Left lung (tissue), 10 donors: ENCODE data around the gene KRTAP13-2. TPM values are rescaled to one million over a fixed set of nuclear protein-coding genes. Genes with fewer than 3 reads are reported as not detected.

ENCODE experiments used
- ATAC-seq: fragments of 200-7000 bp; cut with Tn5 transposase; one replicate; pipeline ENCODE4 v1.9.1; 2020; ENCODE audit warnings: moderate library complexity
- DNase-seq, 4 donors: peaks; one replicate each; pipeline ENCODE4 v3.0.0-alpha.2; 2013 to 2020
- H3K27ac ChIP-seq, 2 donors: fragments of 200-600 bp; sonication (generic) in 1 of 2; one replicate each; pipeline versions ENCODE4 v1.5.0 to v1.8.0; 2020 to 2021
- H3K27me3 ChIP-seq, 2 donors: fragments of 200-600 bp; sonication (generic) in 1 of 2; one replicate each; pipeline versions ENCODE4 v1.5.0 to v1.8.0; 2020 to 2021
- H3K36me3 ChIP-seq, 2 donors: fragments of 200-600 bp; sonication (generic) in 1 of 2; one replicate each; pipeline versions ENCODE4 v1.5.0 to v1.8.0; 2020 to 2021
- H3K4me1 ChIP-seq, 2 donors: fragments of 200-600 bp; one replicate each; pipeline ENCODE4 v1.8.0; 2021
- H3K4me3 ChIP-seq, 2 donors: fragments of 200-600 bp; sonication (generic) in 1 of 2; one replicate each; pipeline versions ENCODE4 v1.5.0 to v1.8.0; 2020 to 2021; ENCODE audit warnings: mild to moderate bottlenecking in 1 of 2
- H3K9me3 ChIP-seq, 2 donors: fragments of 200-600 bp; sonication (generic) in 1 of 2; one replicate each; pipeline versions ENCODE4 v1.5.0 to v1.8.0; 2020 to 2021
- CTCF ChIP-seq, 2 donors: fragments of 200-600 bp; sonication (generic) in 1 of 2; IDR thresholded peaks; one replicate each; pipeline versions ENCODE4 v1.5.0 to v1.8.0; 2021; ENCODE audit warnings: antibody characterized with exemption in 2 of 2
- intact Hi-C, 2 donors: fragments of 100-400 bp; cut with DNase I; formaldehyde crosslinking; loops; one replicate each; pipeline versions ENCODE4 v1.11.2 to v1.14.2; 2022
- polyA plus RNA-seq, 6 donors: library from polyadenylated mRNA; unstranded; fragments of 120-200 nt; gene quantifications; one replicate each; pipeline ENCODE4 v1.2.1, GENCODE V29; 2013; ENCODE audit not compliant: insufficient read length in 6 of 6
- total RNA-seq, 2 donors: library from RNA; stranded (reverse); fragmentation: NEBNext Ultra II Directional; extraction: Animal tissue kit (Norgen Biotek cat#: 25700); gene quantifications; one replicate each; pipeline ENCODE4 v1.2.1, GENCODE V29; 2021
- donor health status: DM: no; HTN: yes; CAD: no.
- donor health status: DM: no; HTN: no; CAD: no.

The KRTAP13-2 gene
- total and polyA plus RNA-seq, 8 donors: not detected

- Histone ChIP-seq H3K36me3 (no peaks in the 10 kb centered on the region), H3K27me3 (no peaks in the 10 kb centered on the region), H3K27ac (no peak within 1 kb of the TSS), H3K4me3 (no peak within 1 kb of the TSS), H3K4me1 (no peaks in the 10 kb centered on the region), H3K9me3 (peaks cover 0 to 10% of the 10 kb centered on the region in 2 donors)
- TF ChIP-seq CTCF (IDR thresholded peaks at IDR 0.05): no peak
- DNase-seq (no peak), ATAC-seq (no peak)
- intact Hi-C loops: no loop called here
These were observed 23.6 kb downstream of the KRTAP13-2 start, which contains the start of gene KRTAP23-1 for GRCh38 chr21:30348506-30348905. KRTAP23-1 (minus strand) TSS chr21:30348606; CDS start chr21:30348606, 0 bp downstream.

- DNase-seq (no peak), ATAC-seq (no peak)
- intact Hi-C loops: no loop called here
- Histone ChIP-seq H3K27ac (no peak overlapping the region), H3K9me3 (peaks cover 0 to 10% of the 10 kb centered on the region in 2 donors), H3K4me3 (no peak overlapping the region), H3K4me1 (no peaks in the 10 kb centered on the region), H3K36me3 (no peaks in the 10 kb centered on the region), H3K27me3 (no peaks in the 10 kb centered on the region)
- no peak for TF ChIP-seq CTCF (IDR thresholded peaks at IDR 0.05)
These were observed 27.1 kb downstream of the KRTAP13-2 start for GRCh38 chr21:30345014-30345413.

GRCh38 chr21:30340714-30341573 lies 31.1 kb downstream of the KRTAP13-2 start:
- DNase-seq (peak in 1 of 4 donors; percentile 33), ATAC-seq (peak; percentile 83)
- Histone ChIP-seq H3K9me3 (peaks cover 0 to 9% of the 10 kb centered on the region in 2 donors), H3K27me3 (no peaks in the 10 kb centered on the region), H3K36me3 (no peaks in the 10 kb centered on the region), H3K4me3 (no peak overlapping the region), H3K27ac (no peak overlapping the region), H3K4me1 (no peaks in the 10 kb centered on the region)
- peak; percentile 74 to 80 for TF ChIP-seq CTCF (IDR thresholded peaks at IDR 0.05)
- intact Hi-C loops: no loop called here

GRCh38 chr21:30338717-30339116 lies 33.4 kb downstream of the KRTAP13-2 start:
- no peaks in the 10 kb centered on the region for H3K9me3 ChIP-seq
- DNase-seq: no peak
- no peak for ATAC-seq
- H3K4me3 ChIP-seq: no peak overlapping the region
- H3K4me1 ChIP-seq: no peaks in the 10 kb centered on the region
- no peak overlapping the region for H3K27ac ChIP-seq
- no peaks in the 10 kb centered on the region for H3K27me3 ChIP-seq
- no peak for TF ChIP-seq CTCF (IDR thresholded peaks at IDR 0.05)
- intact Hi-C loops: no loop called here
- no peaks in the 10 kb centered on the region for H3K36me3 ChIP-seq

GRCh38 chr21:30337772-30338171 lies 34.3 kb downstream of the KRTAP13-2 start:
- H3K36me3 ChIP-seq: no peaks in the 10 kb centered on the region
- DNase-seq (no peak), ATAC-seq (no peak)
- no peaks in the 10 kb centered on the region for H3K4me1 ChIP-seq
- no peaks in the 10 kb centered on the region for H3K9me3 ChIP-seq
- H3K4me3 ChIP-seq: no peak overlapping the region
- no peak overlapping the region for H3K27ac ChIP-seq
- no peaks in the 10 kb centered on the region for H3K27me3 ChIP-seq
- intact Hi-C loops: no loop called here
- no peak for TF ChIP-seq CTCF (IDR thresholded peaks at IDR 0.05)
